GM12865 (cell line): ENCODE results near the gene CHRNA7.
"Not testable (repeated sequence)": the region's sequence is repeated elsewhere in the genome, so short reads cannot be mapped to it uniquely, and the experiment has no call there.

Experiments used
- DNase-seq: peaks from one replicate; pipeline ENCODE4 v3.0.0; 2010; ENCODE audit warnings: low read depth
- H3K4me3 ChIP-seq: 2 replicates; pipeline ENCODE4 v1.5.1; 2011; ENCODE audit warnings: mild to moderate bottlenecking, low read depth, low read length, control low read depth
- TF ChIP-seq, protein P1 (sequence below): IDR thresholded peaks from 2 replicates; pipeline ENCODE4 v1.5.1; 2011; ENCODE audit warnings: low read length, control low read depth, low read depth, inconsistent platforms; ENCODE audit not compliant: insufficient read depth; ENCODE audit errors: missing control alignments

The CHRNA7 gene

DNA sequence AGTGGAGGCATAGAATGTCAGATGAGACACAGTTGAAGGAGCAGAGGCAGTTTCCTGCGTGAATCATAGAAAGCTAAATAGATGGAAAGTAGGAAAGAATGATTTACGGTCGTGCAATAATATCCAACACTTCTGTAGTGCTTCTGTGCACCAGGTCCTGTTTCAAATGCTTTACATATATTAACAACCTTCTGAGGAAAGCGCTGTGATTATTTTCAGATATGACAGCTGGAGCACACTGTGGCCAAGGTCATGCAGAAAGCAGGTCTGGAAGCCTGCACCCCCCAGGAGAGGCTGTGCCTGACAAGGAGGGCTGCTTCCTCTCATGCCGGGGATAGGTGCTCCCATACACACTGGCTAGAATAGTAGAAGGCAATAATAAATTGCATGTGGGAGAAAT is 104.5 kb downstream of the CHRNA7 start:
- no peak overlapping the region for H3K4me3 ChIP-seq
- no peak for DNase-seq
- TF ChIP-seq, protein P1, sequence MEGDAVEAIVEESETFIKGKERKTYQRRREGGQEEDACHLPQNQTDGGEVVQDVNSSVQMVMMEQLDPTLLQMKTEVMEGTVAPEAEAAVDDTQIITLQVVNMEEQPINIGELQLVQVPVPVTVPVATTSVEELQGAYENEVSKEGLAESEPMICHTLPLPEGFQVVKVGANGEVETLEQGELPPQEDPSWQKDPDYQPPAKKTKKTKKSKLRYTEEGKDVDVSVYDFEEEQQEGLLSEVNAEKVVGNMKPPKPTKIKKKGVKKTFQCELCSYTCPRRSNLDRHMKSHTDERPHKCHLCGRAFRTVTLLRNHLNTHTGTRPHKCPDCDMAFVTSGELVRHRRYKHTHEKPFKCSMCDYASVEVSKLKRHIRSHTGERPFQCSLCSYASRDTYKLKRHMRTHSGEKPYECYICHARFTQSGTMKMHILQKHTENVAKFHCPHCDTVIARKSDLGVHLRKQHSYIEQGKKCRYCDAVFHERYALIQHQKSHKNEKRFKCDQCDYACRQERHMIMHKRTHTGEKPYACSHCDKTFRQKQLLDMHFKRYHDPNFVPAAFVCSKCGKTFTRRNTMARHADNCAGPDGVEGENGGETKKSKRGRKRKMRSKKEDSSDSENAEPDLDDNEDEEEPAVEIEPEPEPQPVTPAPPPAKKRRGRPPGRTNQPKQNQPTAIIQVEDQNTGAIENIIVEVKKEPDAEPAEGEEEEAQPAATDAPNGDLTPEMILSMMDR = no peak

DNA sequence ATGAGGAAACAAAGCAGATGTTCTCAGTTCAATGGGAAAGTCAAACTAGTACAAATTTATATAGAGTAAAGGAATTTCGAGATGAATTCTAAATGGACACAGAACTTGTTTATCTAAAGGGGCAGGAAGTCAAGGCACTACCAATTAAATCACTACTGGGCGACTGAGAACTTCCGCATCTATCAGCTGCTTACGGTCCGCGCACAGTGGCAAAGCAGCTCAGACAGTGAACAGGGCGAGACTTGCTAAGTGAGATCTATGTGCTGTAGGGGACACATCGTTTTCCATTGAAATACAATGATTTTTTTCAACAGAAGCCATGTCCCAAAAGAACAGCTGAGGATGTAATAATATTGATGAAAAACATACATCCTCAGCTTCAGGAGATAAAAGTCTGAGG is 105.0 kb downstream of the CHRNA7 start:
- TF ChIP-seq, protein P1 = no peak
- no peak for DNase-seq
- H3K4me3 ChIP-seq = no peak overlapping the region

DNA sequence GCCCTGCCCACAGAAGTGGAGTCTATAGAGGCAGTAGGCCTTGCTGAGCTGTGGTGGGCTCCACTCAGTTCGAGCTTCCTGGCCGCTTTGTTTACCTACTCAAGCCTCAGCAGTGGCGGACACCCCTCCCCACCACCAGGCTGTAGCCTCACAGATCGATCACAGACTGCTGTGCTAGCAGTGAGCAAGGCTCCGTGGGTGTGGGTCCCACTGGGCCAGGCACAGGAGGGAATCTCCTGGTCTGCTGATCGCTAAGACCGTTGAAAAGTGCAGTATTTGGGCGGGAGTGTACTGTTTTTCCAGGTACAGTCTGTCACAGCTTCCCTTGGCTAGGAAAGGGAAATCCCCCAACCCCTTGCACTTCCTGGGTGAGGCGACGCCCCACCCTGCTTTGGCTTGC is 115.2 kb downstream of the CHRNA7 start:
- H3K4me3 ChIP-seq, DNase-seq: not testable (repeated sequence)

DNA sequence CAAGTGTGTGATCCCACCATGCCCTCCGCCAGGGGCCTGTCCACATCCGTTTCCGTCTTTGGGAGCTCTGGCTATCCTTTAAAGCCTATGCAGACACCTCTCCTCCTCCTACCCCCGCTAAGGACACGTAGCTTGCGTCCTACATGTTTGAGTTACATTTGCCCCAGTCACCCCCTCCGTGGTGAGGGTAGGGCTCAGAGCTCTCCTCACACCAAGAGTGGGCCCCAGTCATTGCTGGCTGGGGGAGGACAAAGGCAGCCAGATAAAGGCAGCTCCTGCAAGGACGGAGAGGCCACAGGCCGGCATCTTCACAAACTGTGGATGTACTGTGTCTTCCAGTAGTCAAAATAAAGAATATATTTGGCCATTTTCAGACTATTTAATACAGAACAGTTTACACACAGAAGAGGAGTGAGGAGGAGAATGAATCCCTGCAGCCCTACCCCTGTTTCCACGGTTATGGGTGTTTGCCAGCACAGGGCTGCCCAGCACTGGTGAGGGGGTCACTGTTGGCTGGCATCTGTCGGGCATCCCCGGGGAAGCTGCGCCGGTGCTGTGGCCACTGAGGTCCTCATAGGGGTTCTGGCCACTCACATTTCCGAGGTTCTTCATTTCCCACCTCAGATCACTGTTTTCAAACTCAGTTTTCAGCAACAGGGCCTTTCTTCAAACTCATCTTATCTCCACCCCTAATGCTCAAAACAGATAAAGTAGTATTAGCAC is 118.7 kb downstream of the CHRNA7 start:
- DNase-seq = no peak
- no peak overlapping the region for H3K4me3 ChIP-seq
- TF ChIP-seq, protein P1 = no peak

DNA sequence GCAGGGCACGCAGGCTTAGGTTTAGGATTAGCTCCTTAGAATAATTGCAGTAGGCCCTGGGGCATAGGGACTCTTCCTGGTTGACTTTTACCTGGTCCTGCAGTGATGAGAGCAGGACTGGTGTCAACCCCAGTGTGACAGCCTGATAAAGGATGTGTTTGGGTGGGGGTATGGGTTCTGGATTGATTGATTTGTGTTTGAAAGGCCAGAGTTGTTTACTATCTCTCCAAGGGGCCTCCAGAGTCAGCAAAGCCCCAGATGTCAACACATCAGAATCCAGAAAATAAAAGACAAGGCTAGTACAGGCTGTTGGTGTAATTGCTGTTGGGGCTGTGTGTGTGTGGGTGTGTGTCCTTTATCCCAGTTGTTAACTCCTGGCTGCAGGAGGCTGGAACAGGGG is 122.3 kb downstream of the CHRNA7 start:
- no peak overlapping the region for H3K4me3 ChIP-seq
- no peak for DNase-seq
- TF ChIP-seq, protein P1 = no peak

DNA sequence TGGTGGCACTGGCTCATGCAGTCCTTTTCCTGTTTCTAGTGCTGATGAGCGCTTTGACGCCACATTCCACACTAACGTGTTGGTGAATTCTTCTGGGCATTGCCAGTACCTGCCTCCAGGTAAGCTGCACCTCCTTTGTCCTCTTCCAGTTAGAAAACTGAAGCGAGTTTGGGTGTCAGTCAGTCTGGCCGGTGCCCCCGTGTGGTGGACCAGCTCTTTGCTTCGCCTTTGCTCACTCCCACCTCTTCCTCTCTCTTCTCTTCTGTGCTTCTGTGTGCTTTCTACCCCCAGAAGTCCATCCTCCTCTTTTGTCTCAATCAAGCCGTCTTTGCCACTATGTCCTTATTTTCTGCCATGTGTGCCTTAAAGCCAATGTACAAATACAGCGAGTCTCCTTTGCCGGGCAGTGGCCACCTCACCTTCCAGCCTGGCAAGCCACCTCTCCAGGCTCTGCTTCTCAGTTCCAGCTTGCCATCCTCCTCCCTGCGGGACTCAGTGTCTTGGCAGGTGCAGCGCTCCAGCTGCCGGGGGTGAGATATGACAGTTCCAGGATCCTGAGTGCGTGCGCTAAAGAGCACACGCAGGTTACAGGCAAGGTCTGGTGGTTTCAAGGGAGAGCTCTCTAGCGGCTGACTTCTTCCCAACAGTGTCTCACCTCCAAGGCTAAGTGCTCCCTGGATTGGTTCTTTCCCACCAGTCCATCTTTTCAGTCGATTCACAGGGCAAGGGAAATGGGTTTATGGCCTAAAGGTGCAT is 123.7 kb downstream of the CHRNA7 start:
- DNase-seq = not testable (repeated sequence)

DNA sequence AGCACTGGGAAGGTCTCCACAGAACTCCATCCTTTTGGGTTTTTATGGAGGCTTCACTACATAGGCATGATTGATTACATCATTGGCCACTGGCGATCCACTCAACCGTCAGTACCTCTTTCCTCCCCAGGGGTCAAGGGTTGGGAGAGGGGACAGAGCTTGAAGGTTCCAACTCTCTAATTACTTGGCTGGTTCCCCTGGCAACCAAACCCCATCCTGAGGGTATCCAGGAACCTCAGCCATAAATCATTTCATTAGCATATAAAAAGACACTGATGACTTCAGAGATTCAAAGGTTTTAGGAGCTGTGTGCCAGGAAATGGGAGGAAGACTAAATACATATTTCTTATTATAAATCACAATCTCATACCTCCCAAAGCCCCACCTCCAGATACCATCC is 131.8 kb downstream of the CHRNA7 start:
- DNase-seq, H3K4me3 ChIP-seq: not testable (repeated sequence)

More for the DNA sequence above, 123.7 kb downstream of the CHRNA7 start:
- H3K4me3 ChIP-seq = not testable (repeated sequence)

DNA sequence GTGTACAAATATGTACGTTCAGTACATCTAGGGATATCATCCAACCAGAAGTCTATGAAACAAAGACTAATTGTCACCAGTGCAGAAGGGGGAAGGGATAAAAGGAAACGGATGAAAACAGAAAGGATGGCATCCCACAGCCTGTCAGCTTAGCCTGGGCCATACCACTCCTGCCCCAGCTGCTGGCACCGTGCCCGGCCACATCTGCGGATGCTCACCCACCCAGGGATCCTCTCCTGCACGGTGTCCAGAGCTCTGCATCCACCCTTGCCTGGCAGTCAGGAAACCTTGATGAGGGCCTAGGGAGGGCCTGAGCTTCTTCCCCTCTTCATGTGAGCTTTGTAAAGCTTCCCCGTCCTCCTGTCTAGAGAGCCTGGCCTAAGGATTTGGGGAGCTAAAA is 133.8 kb downstream of the CHRNA7 start:
- DNase-seq = not testable (repeated sequence)

DNA sequence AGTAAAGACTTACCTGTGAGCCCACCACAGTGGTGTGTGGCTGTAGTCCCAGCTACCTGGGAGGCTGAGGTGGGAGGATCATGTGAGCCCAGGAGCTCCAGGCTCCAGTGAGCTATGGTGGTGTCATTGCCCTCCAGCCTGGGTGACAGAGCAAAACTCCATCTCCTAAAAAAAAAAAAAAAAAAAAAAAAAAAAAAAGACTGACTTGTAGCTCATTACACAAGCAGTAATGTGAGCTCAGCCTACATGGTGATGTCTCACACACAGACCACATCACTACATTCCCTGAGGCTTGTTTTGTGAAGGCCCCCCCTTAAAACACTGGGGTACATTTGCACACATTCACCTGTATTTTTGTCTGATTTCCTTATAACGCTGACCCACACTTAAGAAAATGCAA is 134.4 kb downstream of the CHRNA7 start:
- not testable (repeated sequence) for H3K4me3 ChIP-seq

More for the DNA sequence above, 133.8 kb downstream of the CHRNA7 start:
- not testable (repeated sequence) for H3K4me3 ChIP-seq

DNA sequence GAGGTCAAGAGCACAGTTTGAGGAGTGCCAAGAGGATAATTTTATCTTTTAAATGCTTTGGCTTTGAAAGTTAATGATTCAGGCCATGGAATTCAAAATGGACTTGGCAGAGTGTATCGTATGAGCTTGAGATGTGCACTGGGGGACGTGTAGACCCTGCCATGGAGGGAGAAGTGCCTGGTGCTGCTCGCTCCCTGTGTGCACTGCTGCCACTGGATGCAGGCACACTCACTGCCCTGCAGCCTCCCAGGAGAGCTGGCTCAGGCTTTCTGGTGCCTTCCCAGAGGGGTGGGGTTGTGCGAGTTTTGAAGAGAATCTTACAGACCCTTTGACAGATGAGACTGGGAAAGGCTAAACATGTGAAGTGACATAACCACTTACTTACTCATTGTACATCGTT is 135.5 kb downstream of the CHRNA7 start:
- not testable (repeated sequence) for DNase-seq

More for the DNA sequence above, 134.4 kb downstream of the CHRNA7 start:
- not testable (repeated sequence) for DNase-seq

DNA sequence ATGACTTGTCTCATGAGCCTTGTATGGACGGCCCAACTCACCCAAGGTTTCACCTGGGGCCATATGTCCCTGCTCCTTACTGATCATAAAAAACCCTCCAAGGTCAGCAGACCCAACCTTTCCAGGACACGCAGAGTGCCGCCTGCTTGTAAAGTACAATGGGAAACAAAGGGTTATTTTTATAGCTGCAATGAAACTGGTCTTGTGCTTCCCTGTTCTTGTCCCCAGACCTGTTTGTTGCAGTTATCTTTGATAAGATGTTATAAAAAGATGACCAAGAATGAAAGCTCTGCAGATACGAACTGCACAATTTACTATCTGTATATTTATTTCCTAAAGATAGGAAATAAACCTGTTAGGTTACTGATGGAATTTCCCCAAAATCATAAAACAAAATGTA is 136.0 kb downstream of the CHRNA7 start:
- not testable (repeated sequence) for DNase-seq, H3K4me3 ChIP-seq

More for the DNA sequence above, 135.5 kb downstream of the CHRNA7 start:
- not testable (repeated sequence) for H3K4me3 ChIP-seq

DNA sequence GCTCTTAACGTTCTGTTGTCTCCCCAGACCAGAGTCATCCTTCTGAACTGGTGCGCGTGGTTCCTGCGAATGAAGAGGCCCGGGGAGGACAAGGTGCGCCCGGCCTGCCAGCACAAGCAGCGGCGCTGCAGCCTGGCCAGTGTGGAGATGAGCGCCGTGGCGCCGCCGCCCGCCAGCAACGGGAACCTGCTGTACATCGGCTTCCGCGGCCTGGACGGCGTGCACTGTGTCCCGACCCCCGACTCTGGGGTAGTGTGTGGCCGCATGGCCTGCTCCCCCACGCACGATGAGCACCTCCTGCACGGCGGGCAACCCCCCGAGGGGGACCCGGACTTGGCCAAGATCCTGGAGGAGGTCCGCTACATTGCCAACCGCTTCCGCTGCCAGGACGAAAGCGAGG is 137.6 kb downstream of the CHRNA7 start:
- DNase-seq, H3K4me3 ChIP-seq: not testable (repeated sequence)

DNA sequence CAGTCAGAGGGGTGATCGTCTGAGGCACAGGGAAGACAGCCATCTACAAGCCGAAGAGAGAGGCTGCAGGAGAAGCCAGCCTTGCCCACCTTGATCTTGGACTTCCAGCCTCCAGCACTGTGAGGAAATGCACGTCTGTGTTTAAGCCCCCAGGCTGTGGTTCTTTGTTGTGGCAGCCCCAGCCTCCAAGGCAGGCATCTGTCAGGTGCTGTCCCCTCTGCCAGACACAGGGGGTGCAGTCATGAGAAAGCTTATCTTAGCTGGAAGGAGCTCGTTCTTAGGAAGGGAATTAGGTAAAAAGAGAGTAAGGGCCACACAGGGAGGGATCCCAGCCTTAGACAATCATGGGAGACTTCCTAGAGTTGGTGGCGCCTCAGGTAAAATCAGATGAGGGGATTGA is 150.3 kb downstream of the CHRNA7 start:
- H3K4me3 ChIP-seq = not testable (repeated sequence)

DNA sequence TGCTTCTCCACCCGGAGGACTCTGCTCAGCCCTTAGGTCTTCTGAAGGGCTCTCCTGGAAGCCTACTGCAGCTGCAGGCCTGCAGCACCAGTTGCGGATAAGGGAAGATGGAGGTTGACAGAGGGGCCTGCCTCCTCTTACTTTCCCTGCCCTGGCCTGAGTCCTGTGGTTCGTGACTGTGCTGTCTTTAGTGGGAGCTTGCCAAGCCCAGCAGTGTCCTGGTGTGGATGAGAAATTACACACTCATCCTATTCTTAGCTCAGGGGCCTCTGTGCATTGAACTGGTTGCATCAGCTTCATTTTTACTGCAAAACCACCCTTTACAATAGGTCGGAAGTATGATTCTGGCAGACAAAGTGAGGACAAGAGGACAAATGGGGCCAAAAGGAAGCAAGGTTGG is 163.5 kb downstream of the CHRNA7 start:
- not testable (repeated sequence) for DNase-seq, H3K4me3 ChIP-seq

More for the DNA sequence above, 150.3 kb downstream of the CHRNA7 start:
- not testable (repeated sequence) for DNase-seq

DNA sequence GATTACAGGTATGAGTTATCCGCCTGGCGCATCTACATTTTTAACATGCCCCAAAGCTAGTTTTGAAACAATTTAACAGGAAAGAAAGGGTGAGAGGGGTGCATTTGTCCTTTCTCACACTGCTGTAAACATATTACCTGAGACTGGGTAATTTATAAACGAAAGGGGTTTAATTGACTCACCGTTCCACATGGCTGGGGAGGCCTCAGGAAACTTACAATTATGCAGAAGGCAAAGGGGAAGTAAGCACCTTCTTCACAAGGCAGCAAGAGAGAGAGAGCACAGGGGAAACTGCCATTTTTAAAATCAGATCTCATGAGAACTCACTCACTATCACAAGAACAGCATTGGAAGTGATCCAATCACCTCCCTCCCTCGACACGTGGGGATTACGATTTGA is 165.9 kb downstream of the CHRNA7 start:
- not testable (repeated sequence) for DNase-seq, H3K4me3 ChIP-seq
